DND-41 (cell line): ENCODE results near the gene LRRC8E.

Experiments
- ATAC-seq: fragments of 200-7000 bp; cut with Tn5 transposase; 3 replicates; pipeline ENCODE4 v1.9.1; 2021; ENCODE audit warnings: low read depth; ENCODE audit not compliant: insufficient read depth
- DNase-seq: peaks from one replicate; pipeline ENCODE4 v3.0.0-alpha.2; 2020
- H2AFZ ChIP-seq: 2 replicates; pipeline ENCODE4 v1.6.0; 2012; ENCODE audit warnings: low read depth, low read length
- H3K27ac ChIP-seq: 2 replicates; pipeline ENCODE4 v1.5.1; 2012; ENCODE audit warnings: low read length, inconsistent platforms
- H3K27me3 ChIP-seq: fragments of 200-600 bp; sonication (generic); 2 replicates; pipeline ENCODE4 v1.6.0; 2012; ENCODE audit warnings: low read length, mild to moderate bottlenecking, inconsistent platforms; ENCODE audit not compliant: insufficient read depth, poor library complexity
- H3K36me3 ChIP-seq: 2 replicates; pipeline ENCODE4 v1.5.1; 2012; ENCODE audit warnings: low read length, inconsistent platforms; ENCODE audit not compliant: insufficient read depth
- H3K4me1 ChIP-seq: 2 replicates; pipeline ENCODE4 v1.5.1; 2012; ENCODE audit warnings: mild to moderate bottlenecking, low read length; ENCODE audit not compliant: insufficient read depth
- H3K4me2 ChIP-seq: 2 replicates; pipeline ENCODE4 v1.6.0; 2012; ENCODE audit warnings: mild to moderate bottlenecking, moderate library complexity, low read length, inconsistent platforms; ENCODE audit not compliant: insufficient read depth
- H3K4me3 ChIP-seq, 2 experiments: fragments of 200-600 bp in 1 of 2; shearing (Covaris generic) in 1 of 2; 2 replicates each; pipeline ENCODE4 v1.5.1; 2012 to 2016; ENCODE audit warnings: inconsistent platforms in 2 of 2, low read length in 2 of 2, mild to moderate bottlenecking in 2 of 2, low read depth in 1 of 2, moderate library complexity in 1 of 2
- H3K79me2 ChIP-seq: 2 replicates; pipeline ENCODE4 v1.6.0; 2012; ENCODE audit warnings: low read length, inconsistent platforms; ENCODE audit not compliant: insufficient read depth
- H3K9ac ChIP-seq: 2 replicates; pipeline ENCODE4 v1.6.0; 2012; ENCODE audit warnings: low read depth, mild to moderate bottlenecking, inconsistent platforms, low read length, moderate library complexity
- H3K9me3 ChIP-seq: 2 replicates; pipeline ENCODE4 v1.5.1; 2012; ENCODE audit warnings: low read length, moderate library complexity, mild to moderate bottlenecking, inconsistent platforms; ENCODE audit not compliant: insufficient read depth, severe bottlenecking
- H4K20me1 ChIP-seq: 2 replicates; pipeline ENCODE4 v1.6.0; 2012; ENCODE audit warnings: low read length; ENCODE audit not compliant: insufficient read depth
- CTCF ChIP-seq: IDR thresholded peaks from 2 replicates; pipeline ENCODE4 v1.5.1; 2012; ENCODE audit warnings: borderline replicate concordance, low read length, moderate library complexity, mild to moderate bottlenecking; ENCODE audit not compliant: poor library complexity, severe bottlenecking; ENCODE audit errors: extremely low read depth
- EZH2 ChIP-seq: IDR thresholded peaks from 3 replicates; pipeline ENCODE4 v1.6.1; 2012; ENCODE audit warnings: borderline replicate concordance, low read depth, mild to moderate bottlenecking, moderate library complexity, low read length, inconsistent platforms; ENCODE audit not compliant: severe bottlenecking

LRRC8E gene

GRCh38 chr19:7844951-7845350 lies 43.4 kb upstream of the LRRC8E start:
- H3K36me3 ChIP-seq: no peaks in the 10 kb centered on the region
- H3K27ac ChIP-seq: no peak overlapping the region
- H3K4me1 ChIP-seq: no peaks in the 10 kb centered on the region
- H3K9ac ChIP-seq: no peak overlapping the region
- H2AFZ ChIP-seq: no peak overlapping the region
- peaks cover 24% of the 10 kb centered on the region for H4K20me1 ChIP-seq
- ATAC-seq (no peak), DNase-seq (no peak)
- TF ChIP-seq EZH2 (no peak), CTCF (no peak)
- no peak overlapping the region for H3K4me3 ChIP-seq
- H3K27me3 ChIP-seq: no peaks in the 10 kb centered on the region
- no peaks in the 10 kb centered on the region for H3K9me3 ChIP-seq
- peaks cover 15% of the 10 kb centered on the region; the same call in 1 of the 2 replicates for H3K79me2 ChIP-seq
- no peak overlapping the region for H3K4me2 ChIP-seq

- H3K9ac ChIP-seq: no peak overlapping the region
- ATAC-seq (no peak), DNase-seq (no peak)
- peaks cover 15% of the 10 kb centered on the region; the same call in 1 of the 2 replicates for H3K79me2 ChIP-seq
- no peak overlapping the region for H3K4me3 ChIP-seq
- no peaks in the 10 kb centered on the region for H3K4me1 ChIP-seq
- no peaks in the 10 kb centered on the region for H3K36me3 ChIP-seq
- TF ChIP-seq EZH2: no peak
- TF ChIP-seq CTCF: no peak
- H3K27ac ChIP-seq: no peak overlapping the region
- peaks cover 23% of the 10 kb centered on the region for H4K20me1 ChIP-seq
- no peak overlapping the region for H3K4me2 ChIP-seq
- H2AFZ ChIP-seq: no peak overlapping the region
- no peaks in the 10 kb centered on the region for H3K9me3 ChIP-seq
- no peaks in the 10 kb centered on the region for H3K27me3 ChIP-seq
Observed at GRCh38 chr19:7845390-7846154, 42.7 kb upstream of the LRRC8E start.

GRCh38 chr19:7846155-7846646 lies 42.1 kb upstream of the LRRC8E start:
- Histone ChIP-seq H3K4me3 (no peak overlapping the region), H3K27ac (no peak overlapping the region), H3K36me3 (no peaks in the 10 kb centered on the region), H3K4me2 (no peak overlapping the region), H3K9me3 (no peaks in the 10 kb centered on the region), H3K9ac (no peak overlapping the region), H3K27me3 (no peaks in the 10 kb centered on the region), H4K20me1 (peaks cover 17% of the 10 kb centered on the region), H3K4me1 (no peaks in the 10 kb centered on the region), H2AFZ (no peak overlapping the region), H3K79me2 (peaks cover 15% of the 10 kb centered on the region; the same call in 1 of the 2 replicates)
- TF ChIP-seq EZH2 (no peak), CTCF (no peak)
- no peak for DNase-seq
- ATAC-seq: no peak
